ENCODE measurements around the gene BAIAP2L1. TPM values are rescaled to one million over a fixed set of nuclear protein-coding genes. Genes with fewer than 3 reads are reported as not detected.

BAIAP2L1 gene
- total RNA-seq: 3.0 and 5.2 TPM in 2 replicates

GRCh38 chr7:98400542-98401340 lies at the start of gene BAIAP2L1:
BAIAP2L1 (minus strand) TSS chr7:98401090; CDS start chr7:98400852, 238 bp downstream.

GRCh38 chr7:98280791-98281756 lies 119.8 kb downstream of the BAIAP2L1 start, which contains the start of gene BRI3:
BRI3 (plus strand) TSS chr7:98281686; CDS start chr7:98281796, 110 bp downstream.

GRCh38 chr7:98251601-98252424 lies 149.1 kb downstream of the BAIAP2L1 start, which contains the start of gene TECPR1:
TECPR1 (minus strand) TSS chr7:98252232; CDS start chr7:98246146, 6,086 bp downstream.

Other genes with a start within 250 kb of the BAIAP2L1 start
- gene BHLHA15, start 189.7 kb downstream of the BAIAP2L1 start, total RNA-seq: 0.89 and 1.3 TPM in 2 replicates
- 24.6 and 45.5 TPM in 2 replicates for gene TECPR1, start 148.9 kb downstream of the BAIAP2L1 start, total RNA-seq
- 30.3 and 35.1 TPM in 2 replicates for gene BRI3, start 119.4 kb downstream of the BAIAP2L1 start, total RNA-seq
- gene NPTX2, start 216.2 kb upstream of the BAIAP2L1 start, total RNA-seq: 0.69 and 1.5 TPM in 2 replicates

Measured in smooth muscle cell of the umbilical artery (primary cell).